ENCODE data around the gene NOTCH4.
"Not testable (repeated sequence)": the region's sequence is repeated elsewhere in the genome, so short reads cannot be mapped to it uniquely, and the experiment has no call there.

The NOTCH4 gene

GRCh38 chr6:32190911-32191677 is 32.8 kb downstream of the NOTCH4 start:
- no peak for ATAC-seq
- Mint-ChIP-seq H3K4me1 (peaks cover 68% of the 10 kb centered on the region), H3K4me3 (peak overlapping the region; percentile 94 to 95), H3K27ac (peak overlapping the region; percentile 97 to 98), H3K9me3 (no peaks in the 10 kb centered on the region), H3K27me3 (no peaks in the 10 kb centered on the region)
- DNase-seq = no peak

- ATAC-seq (peak; percentile 59), DNase-seq (peak in 1 of 2 donors; percentile 77)
- Mint-ChIP-seq H3K27me3 (no peaks in the 10 kb centered on the region), H3K4me3 (peak within 1 kb of the TSS; percentile 95), H3K4me1 (peaks cover 73% of the 10 kb centered on the region), H3K27ac (peak within 1 kb of the TSS; percentile 97 to 99), H3K9me3 (no peaks in the 10 kb centered on the region)
These were observed 33.6 kb downstream of the NOTCH4 start, which contains the start of gene PBX2 for GRCh38 chr6:32190054-32190851. Gene PBX2 (minus strand): TSS chr6:32190202. CDS start chr6:32189915, 287 bp downstream.

- Mint-ChIP-seq H3K4me3 (peak overlapping the region; percentile 95), H3K4me1 (peaks cover 68% of the 10 kb centered on the region), H3K9me3 (no peaks in the 10 kb centered on the region), H3K27ac (peak overlapping the region in 1 of 2 donors; percentile 97), H3K27me3 (no peaks in the 10 kb centered on the region)
- DNase-seq = no peak
- peak; percentile 2 for ATAC-seq
These were observed 34.2 kb downstream of the NOTCH4 start for GRCh38 chr6:32189742-32190053.

GRCh38 chr6:32189069-32189741 is 34.7 kb downstream of the NOTCH4 start:
- Mint-ChIP-seq H3K4me1 (peaks cover 65% of the 10 kb centered on the region), H3K4me3 (peak overlapping the region; percentile 83 to 95), H3K27ac (peak overlapping the region; percentile 97 to 99), H3K27me3 (no peaks in the 10 kb centered on the region), H3K9me3 (no peaks in the 10 kb centered on the region)
- ATAC-seq (no peak), DNase-seq (no peak)

GRCh38 chr6:32188381-32189068 is 35.3 kb downstream of the NOTCH4 start:
- peaks cover 65% of the 10 kb centered on the region for H3K4me1 Mint-ChIP-seq
- DNase-seq (no peak), ATAC-seq (no peak)
- H3K27ac Mint-ChIP-seq = peak overlapping the region; percentile 97 to 99
- no peaks in the 10 kb centered on the region for H3K27me3 Mint-ChIP-seq
- no peaks in the 10 kb centered on the region for H3K9me3 Mint-ChIP-seq
- peak overlapping the region; percentile 83 to 95 for H3K4me3 Mint-ChIP-seq

- H3K4me1 Mint-ChIP-seq = peaks cover 63% of the 10 kb centered on the region
- peak overlapping the region; percentile 75 to 99 for H3K27ac Mint-ChIP-seq
These were observed 36.0 kb downstream of the NOTCH4 start for GRCh38 chr6:32187725-32188380.

GRCh38 chr6:32187009-32187709 is 36.7 kb downstream of the NOTCH4 start:
- H3K9me3 Mint-ChIP-seq = no peaks in the 10 kb centered on the region

More at GRCh38 chr6:32187725-32188380, 36.0 kb downstream of the NOTCH4 start:
- H3K27me3 Mint-ChIP-seq, DNase-seq, H3K9me3 Mint-ChIP-seq, ATAC-seq: not testable (repeated sequence)
- peak overlapping the region; percentile 70 to 95 for H3K4me3 Mint-ChIP-seq

GRCh38 chr6:32186151-32186840 is 37.6 kb downstream of the NOTCH4 start:
- H3K27me3 Mint-ChIP-seq, ATAC-seq, DNase-seq, H3K9me3 Mint-ChIP-seq: not testable (repeated sequence)
- peaks cover 70% of the 10 kb centered on the region for H3K4me1 Mint-ChIP-seq
- peak overlapping the region; percentile 1 to 72 for H3K27ac Mint-ChIP-seq
- peak overlapping the region in 1 of 2 donors; percentile 70 for H3K4me3 Mint-ChIP-seq

More at GRCh38 chr6:32187009-32187709, 36.7 kb downstream of the NOTCH4 start:
- Mint-ChIP-seq H3K4me3 (peak overlapping the region; percentile 70 to 95), H3K27me3 (no peaks in the 10 kb centered on the region), H3K27ac (peak overlapping the region in 1 of 2 donors; percentile 75), H3K4me1 (peaks cover 67% of the 10 kb centered on the region)
- no peak for DNase-seq
- ATAC-seq = no peak

- H3K9me3 Mint-ChIP-seq, H3K27me3 Mint-ChIP-seq: not testable (repeated sequence)
- H3K27ac Mint-ChIP-seq = peak overlapping the region; percentile 72 to 77
- H3K4me1 Mint-ChIP-seq = peaks cover 72% of the 10 kb centered on the region
- peak in 1 of 2 donors; percentile 60 for DNase-seq
- peak overlapping the region; percentile 34 to 70 for H3K4me3 Mint-ChIP-seq
- peak; percentile 68 for ATAC-seq
These were observed 38.2 kb downstream of the NOTCH4 start for GRCh38 chr6:32185681-32186131.

GRCh38 chr6:32184084-32184640 is 39.7 kb downstream of the NOTCH4 start, which contains the start of gene AGER:
Gene AGER (minus strand): TSS chr6:32184253. CDS start chr6:32184222, 31 bp downstream.
- ATAC-seq (no peak), DNase-seq (no peak)
- H3K27ac Mint-ChIP-seq = peak within 1 kb of the TSS; percentile 21 to 50
- no peaks in the 10 kb centered on the region for H3K27me3 Mint-ChIP-seq
- no peak within 1 kb of the TSS for H3K4me3 Mint-ChIP-seq
- no peaks in the 10 kb centered on the region for H3K9me3 Mint-ChIP-seq
- H3K4me1 Mint-ChIP-seq = peaks cover 84% of the 10 kb centered on the region

- no peak for DNase-seq
- H3K9me3 Mint-ChIP-seq = no peaks in the 10 kb centered on the region
- H3K27me3 Mint-ChIP-seq = no peaks in the 10 kb centered on the region
- no peak overlapping the region for H3K4me3 Mint-ChIP-seq
- H3K27ac Mint-ChIP-seq = peak overlapping the region in 1 of 2 donors; percentile 21
- ATAC-seq = no peak
- H3K4me1 Mint-ChIP-seq = peaks cover 84% of the 10 kb centered on the region
These were observed 40.3 kb downstream of the NOTCH4 start for GRCh38 chr6:32183483-32184083.

- DNase-seq = no peak
- H3K4me3 Mint-ChIP-seq = no peak overlapping the region
- H3K27me3 Mint-ChIP-seq = no peaks in the 10 kb centered on the region
- H3K9me3 Mint-ChIP-seq = no peaks in the 10 kb centered on the region
- peaks cover 79% of the 10 kb centered on the region for H3K4me1 Mint-ChIP-seq
- H3K27ac Mint-ChIP-seq = peak overlapping the region in 1 of 2 donors; percentile 50
- no peak for ATAC-seq
These were observed 40.8 kb downstream of the NOTCH4 start for GRCh38 chr6:32183030-32183429.

- H3K27ac Mint-ChIP-seq = peak overlapping the region in 1 of 2 donors; percentile 23
- H3K4me1 Mint-ChIP-seq = peaks cover 74% of the 10 kb centered on the region
- H3K4me3 Mint-ChIP-seq = no peak overlapping the region
- DNase-seq (no peak), ATAC-seq (no peak)
- no peaks in the 10 kb centered on the region for H3K9me3 Mint-ChIP-seq
- no peaks in the 10 kb centered on the region for H3K27me3 Mint-ChIP-seq
These were observed 41.3 kb downstream of the NOTCH4 start for GRCh38 chr6:32182555-32182981.
